Measurements from ENCODE around the gene VSIG1. TPM values are rescaled to one million over a fixed set of nuclear protein-coding genes. Genes with fewer than 3 reads are reported as not detected.
A peak's percentile ranks its signal among the peaks of the same experiment; 100 is the strongest.

The VSIG1 gene
- total RNA-seq, 1 donor from 2014 or later, result 1.3 TPM

DNA sequence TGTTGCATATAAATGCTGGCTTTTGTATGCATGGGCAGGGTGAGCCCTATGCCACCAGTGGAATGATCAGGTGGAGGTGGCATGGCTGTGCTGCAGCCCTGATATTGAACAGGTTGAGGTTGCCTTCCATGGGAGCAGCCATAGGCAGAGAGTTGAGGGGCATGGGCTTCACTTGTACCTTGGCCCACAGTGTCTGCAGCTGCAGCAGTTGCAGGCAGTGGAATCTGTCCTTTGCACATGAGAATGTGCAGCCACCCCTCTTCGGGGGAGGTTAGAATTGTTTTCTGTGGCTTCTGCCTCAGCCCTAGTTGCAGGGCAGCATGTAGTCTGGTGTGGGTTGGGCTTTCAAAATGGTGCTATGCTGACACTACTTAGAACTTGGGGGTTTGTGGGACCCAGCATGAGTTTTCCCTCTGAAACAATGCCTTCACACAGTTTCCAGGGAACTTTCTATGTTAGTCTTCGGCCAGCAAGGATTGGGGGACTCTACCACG lies 25.4 kb upstream of the VSIG1 start:
- TF ChIP-seq, protein P1, sequence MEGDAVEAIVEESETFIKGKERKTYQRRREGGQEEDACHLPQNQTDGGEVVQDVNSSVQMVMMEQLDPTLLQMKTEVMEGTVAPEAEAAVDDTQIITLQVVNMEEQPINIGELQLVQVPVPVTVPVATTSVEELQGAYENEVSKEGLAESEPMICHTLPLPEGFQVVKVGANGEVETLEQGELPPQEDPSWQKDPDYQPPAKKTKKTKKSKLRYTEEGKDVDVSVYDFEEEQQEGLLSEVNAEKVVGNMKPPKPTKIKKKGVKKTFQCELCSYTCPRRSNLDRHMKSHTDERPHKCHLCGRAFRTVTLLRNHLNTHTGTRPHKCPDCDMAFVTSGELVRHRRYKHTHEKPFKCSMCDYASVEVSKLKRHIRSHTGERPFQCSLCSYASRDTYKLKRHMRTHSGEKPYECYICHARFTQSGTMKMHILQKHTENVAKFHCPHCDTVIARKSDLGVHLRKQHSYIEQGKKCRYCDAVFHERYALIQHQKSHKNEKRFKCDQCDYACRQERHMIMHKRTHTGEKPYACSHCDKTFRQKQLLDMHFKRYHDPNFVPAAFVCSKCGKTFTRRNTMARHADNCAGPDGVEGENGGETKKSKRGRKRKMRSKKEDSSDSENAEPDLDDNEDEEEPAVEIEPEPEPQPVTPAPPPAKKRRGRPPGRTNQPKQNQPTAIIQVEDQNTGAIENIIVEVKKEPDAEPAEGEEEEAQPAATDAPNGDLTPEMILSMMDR (IDR thresholded peaks at IDR 0.05), result no peak
- no peaks in the 10 kb centered on the region for H3K9me3 Mint-ChIP-seq
- no peaks in the 10 kb centered on the region for H3K27me3 Mint-ChIP-seq
- POLR2A ChIA-PET, result no interaction called here
- no peaks in the 10 kb centered on the region for H3K36me3 Mint-ChIP-seq (ENCODE audit: low read depth)
- intact Hi-C loops (cut with micrococcal nuclease), result no loop called here
- peak overlapping the region; percentile 35 for H3K27ac Mint-ChIP-seq
- ATAC-seq (ENCODE audit: low read depth), result no peak
- H3K4me1 Mint-ChIP-seq, result peaks cover 30% of the 10 kb centered on the region
- DNase-seq, result no peak
- CTCF ChIA-PET, result interaction anchor here (0.6 to 3.3 kb wide), 2 partner anchors 51 to 217 kb away, joined by 4 to 23 read pairs; no protein-coding TSS in a partner anchor
- H3K4me3 Mint-ChIP-seq, result peak overlapping the region; percentile 47

DNA sequence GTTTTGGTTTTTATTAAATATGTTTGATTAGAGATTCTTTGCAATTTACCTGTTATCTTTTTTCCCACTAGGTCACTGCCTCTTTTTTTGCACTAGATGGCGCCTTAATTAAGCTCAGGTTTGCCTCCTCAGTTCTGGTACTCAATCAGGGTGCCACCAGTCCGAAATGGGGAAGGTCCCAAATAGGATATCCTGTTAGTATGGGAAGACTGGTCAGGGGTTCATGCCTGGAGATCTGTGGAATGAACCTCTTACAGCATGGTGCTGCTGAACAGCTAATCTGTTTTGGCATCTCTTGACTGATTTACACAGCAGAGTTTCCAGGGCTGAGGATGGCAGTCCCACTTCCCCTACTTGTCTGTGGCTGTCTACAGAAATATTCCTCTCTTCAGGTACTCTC lies 24.2 kb upstream of the VSIG1 start:
- Mint-ChIP-seq H3K4me1 (peaks cover 30% of the 10 kb centered on the region), H3K36me3 (ENCODE audit: low read depth) (no peaks in the 10 kb centered on the region), H3K4me3 (peak overlapping the region; percentile 15), H3K27me3 (no peaks in the 10 kb centered on the region), H3K9me3 (no peaks in the 10 kb centered on the region), H3K27ac (peak overlapping the region; percentile 46)
- POLR2A ChIA-PET, result no interaction called here
- intact Hi-C loops (cut with micrococcal nuclease), result loop anchor here (1.0 kb wide), 1 partner anchor 52 kb away; no protein-coding TSS in a partner anchor
- CTCF ChIA-PET, result interaction anchor here (1.3 to 3.3 kb wide), 4 partner anchors 9 to 54 kb away, joined by 3 to 23 read pairs (median 6); no protein-coding TSS in a partner anchor
- TF ChIP-seq, protein P1 (IDR thresholded peaks at IDR 0.05), result no peak
- ATAC-seq (ENCODE audit: low read depth) (no peak), DNase-seq (no peak)

DNA sequence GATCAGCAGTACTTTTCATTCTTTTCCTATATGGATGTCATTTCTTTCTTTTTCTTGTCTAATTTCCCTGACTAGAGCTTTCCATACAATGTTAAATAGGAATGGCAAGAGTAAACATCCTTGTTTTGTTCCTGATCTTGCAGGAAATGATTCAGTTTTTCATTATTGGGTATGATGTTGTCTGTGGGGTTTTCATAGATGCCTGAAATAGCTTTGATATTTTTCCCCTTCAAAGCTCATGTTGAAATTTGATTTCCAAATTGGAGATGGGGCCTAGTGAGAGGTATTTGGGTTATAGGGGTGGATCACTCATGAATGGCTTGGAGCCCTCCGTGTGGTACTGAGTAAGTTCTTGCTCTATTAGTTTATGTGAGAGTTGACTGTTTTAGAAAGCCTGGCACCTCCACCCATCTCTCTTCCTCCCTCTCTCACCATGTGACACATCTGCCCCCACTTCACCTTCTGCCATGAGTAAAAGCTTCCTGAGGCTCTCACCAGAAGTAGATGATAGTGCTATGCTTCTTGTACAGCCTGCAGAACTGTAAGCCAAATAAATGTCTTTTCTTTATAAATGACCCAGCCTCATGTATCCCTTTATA lies 22.3 kb upstream of the VSIG1 start:
- DNase-seq (no peak), ATAC-seq (ENCODE audit: low read depth) (no peak)
- intact Hi-C loops (cut with micrococcal nuclease), result no loop called here
- no peaks in the 10 kb centered on the region for H3K9me3 Mint-ChIP-seq
- H3K27me3 Mint-ChIP-seq, result no peaks in the 10 kb centered on the region
- no peak overlapping the region for H3K4me3 Mint-ChIP-seq
- TF ChIP-seq, protein P1 (IDR thresholded peaks at IDR 0.05), result no peak
- no peak overlapping the region for H3K27ac Mint-ChIP-seq
- H3K36me3 Mint-ChIP-seq (ENCODE audit: low read depth), result no peaks in the 10 kb centered on the region
- ChIA-PET POLR2A (no interaction called here), CTCF (interaction anchor here (3.3 kb wide), 1 partner anchor 48 kb away, joined by 23 read pairs; no protein-coding TSS in a partner anchor)
- H3K4me1 Mint-ChIP-seq, result peaks cover 38% of the 10 kb centered on the region

GRCh38 chrX:108025376-108025775 lies 19.5 kb upstream of the VSIG1 start:
- no peak overlapping the region for H3K27ac Mint-ChIP-seq
- H3K9me3 Mint-ChIP-seq, result no peaks in the 10 kb centered on the region
- intact Hi-C loops (cut with micrococcal nuclease), result no loop called here
- no peak for ATAC-seq (ENCODE audit: low read depth)
- no peak for DNase-seq
- H3K27me3 Mint-ChIP-seq, result no peaks in the 10 kb centered on the region
- ChIA-PET CTCF (no interaction called here), POLR2A (no interaction called here)
- TF ChIP-seq, protein P1 (IDR thresholded peaks at IDR 0.05), result no peak
- peaks cover 32% of the 10 kb centered on the region for H3K4me1 Mint-ChIP-seq
- no peak overlapping the region for H3K4me3 Mint-ChIP-seq
- no peaks in the 10 kb centered on the region for H3K36me3 Mint-ChIP-seq (ENCODE audit: low read depth)

DNA sequence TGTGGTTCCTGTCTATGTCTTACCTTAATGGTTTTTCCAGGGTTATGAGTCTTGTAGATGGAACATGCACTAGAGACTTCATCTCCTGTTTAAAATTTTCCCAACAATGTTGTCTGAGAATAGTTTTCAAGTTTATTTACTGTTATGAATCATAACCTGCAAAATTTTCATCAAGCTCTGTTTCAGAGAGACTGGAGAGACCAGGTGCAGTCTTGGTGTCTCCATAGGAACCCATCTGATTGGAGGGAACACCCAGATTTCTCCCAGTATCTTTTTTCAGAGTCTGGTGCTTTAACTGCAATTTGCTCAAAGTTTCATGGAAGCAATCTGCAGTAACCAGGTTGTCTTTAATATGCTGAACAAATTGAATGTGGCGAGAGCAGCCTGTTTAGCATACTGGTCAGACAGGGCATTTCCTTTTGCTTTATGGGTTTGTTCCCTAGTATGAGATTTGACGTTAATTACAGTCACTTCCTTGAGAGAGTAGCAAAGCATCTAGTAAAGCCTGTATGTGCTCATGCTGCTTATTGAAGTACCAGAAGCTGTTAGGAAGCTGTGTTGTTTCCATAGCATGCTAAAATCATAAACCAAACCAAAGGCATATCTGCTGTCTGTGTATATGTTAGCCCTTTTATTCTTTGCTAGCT lies 18.8 kb upstream of the VSIG1 start:
- POLR2A ChIA-PET, result interaction anchor here (0.8 kb wide), 1 partner anchor 65 kb away, joined by 3 read pairs; the partner anchor contains the start of gene PSMD10

More for the DNA sequence above, 18.8 kb upstream of the VSIG1 start:
- ATAC-seq (ENCODE audit: low read depth), result peak; percentile 57
- TF ChIP-seq, protein P1 (IDR thresholded peaks at IDR 0.05), result no peak
- intact Hi-C loops (cut with micrococcal nuclease), result no loop called here
- Mint-ChIP-seq H3K36me3 (ENCODE audit: low read depth) (no peaks in the 10 kb centered on the region), H3K4me3 (no peak overlapping the region), H3K27ac (peak overlapping the region; percentile 63), H3K4me1 (peaks cover 31% of the 10 kb centered on the region), H3K9me3 (no peaks in the 10 kb centered on the region), H3K27me3 (no peaks in the 10 kb centered on the region)
- DNase-seq, result no peak
- CTCF ChIA-PET, result no interaction called here

Measured in activated B cell treated with CpG ODN at 0.5 μM for 24 hours (primary cell).